ENCODE measurements around the gene GRIA1.

GRIA1 gene

DNA sequence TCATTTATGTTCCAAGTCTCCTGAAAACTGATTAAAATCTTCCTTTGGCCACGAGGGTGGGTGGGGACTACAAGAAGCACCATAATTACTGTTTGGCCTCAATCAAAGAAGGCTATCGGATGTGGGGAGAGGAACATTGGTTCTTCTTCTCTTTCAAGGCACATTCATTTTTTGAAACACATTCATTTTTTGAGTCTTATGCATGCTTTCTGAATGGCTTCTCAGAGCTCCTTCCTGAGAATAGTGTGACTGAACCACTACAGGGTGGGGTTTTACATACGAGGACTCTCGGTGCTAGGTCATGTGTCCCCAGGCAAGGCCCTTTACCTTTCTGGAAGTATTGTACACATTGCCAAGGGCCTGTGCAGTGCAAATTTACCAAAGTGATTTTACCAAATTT is 7.0 kb upstream of the GRIA1 start:
- Histone ChIP-seq H3F3A (ENCODE audit: low read depth) (no peaks in the 10 kb centered on the region), H3K27me3 (ENCODE audit: insufficient read depth, low read length, poor library complexity, severe bottlenecking) (no peaks in the 10 kb centered on the region), H3K79me2 (ENCODE audit: insufficient read depth, low read length) (no peaks in the 10 kb centered on the region), H3K36me3 (ENCODE audit: insufficient read depth, low read length) (no peaks in the 10 kb centered on the region), H3K9me2 (replicated peaks; ENCODE audit: low read depth, low read length) (no peaks in the 10 kb centered on the region), H3K9ac (ENCODE audit: low read depth, low read length, poor library complexity, severe bottlenecking) (no peak overlapping the region), H4K20me1 (ENCODE audit: insufficient read depth, low read length, poor library complexity, severe bottlenecking) (no peaks in the 10 kb centered on the region), H2AFZ (ENCODE audit: low read length) (no peak overlapping the region), H3K4me1 (ENCODE audit: insufficient read depth, low read length, poor library complexity, severe bottlenecking) (no peaks in the 10 kb centered on the region), H3K9me3 (ENCODE audit: insufficient read depth, low read depth, low read length) (no peaks in the 10 kb centered on the region), H3K4me3 (ENCODE audit: low read length, poor library complexity, severe bottlenecking) (no peak overlapping the region), H3K4me2 (ENCODE audit: low read depth, low read length, poor library complexity, severe bottlenecking) (no peak overlapping the region)
- TF ChIP-seq CTCF (conservative IDR thresholded peaks at IDR 0.05; ENCODE audit: low read length) = no peak
- TF ChIP-seq EZH2phosphoT487 (IDR thresholded peaks at IDR 0.05; ENCODE audit: borderline replicate concordance) = no peak

DNA sequence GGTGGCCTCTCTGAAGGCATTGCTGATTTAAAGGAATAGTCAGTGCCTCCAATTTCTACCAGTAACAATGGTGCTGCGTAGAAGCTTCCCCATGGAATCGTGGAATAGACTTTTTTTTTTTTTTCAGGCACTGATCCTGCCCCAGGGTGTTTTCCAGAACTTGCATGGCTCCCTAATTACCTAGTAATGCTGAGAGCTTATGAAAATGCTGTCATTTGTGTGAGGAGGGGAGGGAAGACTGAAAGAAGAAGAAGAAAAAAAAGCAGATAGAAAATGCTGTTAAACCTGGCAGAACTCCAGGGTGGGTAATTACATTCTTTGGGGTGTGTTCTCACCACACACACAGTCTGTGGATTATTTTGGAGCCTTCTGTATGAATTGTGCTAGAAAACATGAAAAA is 4.8 kb upstream of the GRIA1 start:
- H3K9me3 ChIP-seq (ENCODE audit: insufficient read depth, low read depth, low read length) = no peaks in the 10 kb centered on the region
- no peaks in the 10 kb centered on the region for H3K9me2 ChIP-seq (replicated peaks; ENCODE audit: low read depth, low read length)
- no peaks in the 10 kb centered on the region for H3F3A ChIP-seq (ENCODE audit: low read depth)
- no peaks in the 10 kb centered on the region for H3K27me3 ChIP-seq (ENCODE audit: insufficient read depth, low read length, poor library complexity, severe bottlenecking)
- H2AFZ ChIP-seq (ENCODE audit: low read length) = no peak overlapping the region
- H3K36me3 ChIP-seq (ENCODE audit: insufficient read depth, low read length) = no peaks in the 10 kb centered on the region
- H3K9ac ChIP-seq (ENCODE audit: low read depth, low read length, poor library complexity, severe bottlenecking) = no peak overlapping the region
- H3K79me2 ChIP-seq (ENCODE audit: insufficient read depth, low read length) = no peaks in the 10 kb centered on the region
- TF ChIP-seq CTCF (conservative IDR thresholded peaks at IDR 0.05; ENCODE audit: low read length) (no peak), EZH2phosphoT487 (IDR thresholded peaks at IDR 0.05; ENCODE audit: borderline replicate concordance) (no peak)
- H3K4me2 ChIP-seq (ENCODE audit: low read depth, low read length, poor library complexity, severe bottlenecking) = no peak overlapping the region
- no peaks in the 10 kb centered on the region for H4K20me1 ChIP-seq (ENCODE audit: insufficient read depth, low read length, poor library complexity, severe bottlenecking)
- H3K4me1 ChIP-seq (ENCODE audit: insufficient read depth, low read length, poor library complexity, severe bottlenecking) = no peaks in the 10 kb centered on the region
- H3K4me3 ChIP-seq (ENCODE audit: low read length, poor library complexity, severe bottlenecking) = no peak overlapping the region

DNA sequence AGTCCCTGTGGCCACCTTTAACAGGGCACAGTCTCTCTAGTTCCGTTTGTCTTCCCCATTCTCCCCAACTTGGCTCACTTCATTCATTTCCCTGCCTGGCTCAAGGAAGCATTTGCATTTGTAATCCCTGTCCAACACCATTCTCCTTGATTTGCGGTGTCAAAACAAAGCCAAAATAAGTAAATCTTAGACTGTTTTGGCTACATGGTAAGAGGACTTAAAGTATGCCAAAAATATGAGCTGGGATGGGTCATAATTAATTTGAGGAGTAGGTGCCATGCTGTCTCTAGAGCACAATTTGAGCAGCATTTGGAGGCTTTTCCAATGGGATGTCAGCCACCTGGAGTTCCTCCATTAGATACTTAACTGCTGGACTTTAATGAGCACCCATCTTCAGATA is 3.7 kb upstream of the GRIA1 start:
- Histone ChIP-seq H3K79me2 (ENCODE audit: insufficient read depth, low read length) (no peaks in the 10 kb centered on the region), H3F3A (ENCODE audit: low read depth) (no peaks in the 10 kb centered on the region)

More for the DNA sequence above, 3.7 kb upstream of the GRIA1 start:
- Histone ChIP-seq H3K9ac (ENCODE audit: low read depth, low read length, poor library complexity, severe bottlenecking) (no peak overlapping the region), H3K4me3 (ENCODE audit: low read length, poor library complexity, severe bottlenecking) (no peak overlapping the region), H3K27me3 (ENCODE audit: insufficient read depth, low read length, poor library complexity, severe bottlenecking) (no peaks in the 10 kb centered on the region), H3K4me2 (ENCODE audit: low read depth, low read length, poor library complexity, severe bottlenecking) (no peak overlapping the region), H3K36me3 (ENCODE audit: insufficient read depth, low read length) (no peaks in the 10 kb centered on the region), H2AFZ (ENCODE audit: low read length) (no peak overlapping the region), H3K4me1 (ENCODE audit: insufficient read depth, low read length, poor library complexity, severe bottlenecking) (no peaks in the 10 kb centered on the region), H3K9me3 (ENCODE audit: insufficient read depth, low read depth, low read length) (no peaks in the 10 kb centered on the region), H3K9me2 (replicated peaks; ENCODE audit: low read depth, low read length) (no peaks in the 10 kb centered on the region), H4K20me1 (ENCODE audit: insufficient read depth, low read length, poor library complexity, severe bottlenecking) (no peaks in the 10 kb centered on the region)
- TF ChIP-seq CTCF (conservative IDR thresholded peaks at IDR 0.05; ENCODE audit: low read length) (no peak), EZH2phosphoT487 (IDR thresholded peaks at IDR 0.05; ENCODE audit: borderline replicate concordance) (no peak)

Measured in Loucy (cell line).